ENCODE results near the gene NPHP4.
"Not testable (repeated sequence)": the region's sequence is repeated elsewhere in the genome, so short reads cannot be mapped to it uniquely, and the experiment has no call there.

Gene NPHP4

DNA sequence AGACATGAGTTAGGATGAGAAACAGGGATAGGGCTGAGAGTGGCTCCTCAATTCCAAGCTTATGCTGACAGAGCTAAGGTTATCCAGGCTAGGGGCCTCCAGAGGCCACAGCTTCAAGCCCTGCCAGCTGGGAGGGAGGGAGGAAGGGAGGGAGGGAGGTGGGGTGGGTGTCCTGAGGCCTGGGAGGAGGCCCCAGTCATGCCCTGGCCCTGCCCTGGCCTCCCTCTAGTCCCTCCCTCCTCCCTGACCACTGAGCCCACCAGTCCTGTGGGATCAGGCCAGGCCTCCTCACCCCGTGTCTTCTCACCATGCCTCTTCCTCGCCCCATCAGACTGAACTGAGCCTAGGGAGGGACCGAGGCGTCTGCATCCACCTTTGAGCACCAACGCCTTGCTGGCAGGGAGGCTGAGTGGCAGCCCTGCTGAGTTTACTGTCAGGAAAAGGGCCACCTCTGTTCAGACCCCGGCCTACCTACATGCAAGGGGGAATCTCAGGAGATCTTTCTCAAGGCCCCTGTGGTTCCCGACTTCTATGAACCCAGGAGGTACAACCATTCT is 116.1 kb downstream of the NPHP4 start:
- no peak for DNase-seq (ENCODE audit: low read depth)

DNA sequence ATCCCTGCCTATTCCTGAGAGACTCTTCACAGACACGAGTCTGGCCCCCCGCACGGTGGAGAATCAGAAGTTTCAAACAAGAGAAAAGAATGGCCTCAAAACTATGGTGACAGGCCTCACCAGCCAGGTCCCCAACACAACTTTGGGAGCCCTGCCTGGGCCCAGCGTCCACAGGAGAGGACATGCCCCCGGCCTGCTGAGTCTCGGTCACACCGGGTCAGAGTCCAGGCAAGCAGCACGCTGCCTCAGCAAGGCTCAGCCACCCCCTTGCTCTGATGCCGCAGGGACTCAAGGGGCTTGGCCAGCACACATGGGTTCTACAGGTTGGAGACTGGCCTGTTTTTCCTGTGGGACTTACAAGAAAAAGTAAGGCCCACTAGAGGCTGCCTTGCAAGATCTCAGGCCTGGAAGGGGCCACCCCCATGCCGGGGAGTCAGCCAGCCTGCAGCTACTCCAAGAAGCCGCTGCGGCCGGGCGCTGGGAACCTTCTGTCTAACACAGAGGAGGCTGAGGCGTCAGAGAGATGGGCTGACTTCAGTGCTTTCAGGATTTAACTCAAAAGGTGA is 116.8 kb downstream of the NPHP4 start:
- DNase-seq (ENCODE audit: low read depth) = no peak

DNA sequence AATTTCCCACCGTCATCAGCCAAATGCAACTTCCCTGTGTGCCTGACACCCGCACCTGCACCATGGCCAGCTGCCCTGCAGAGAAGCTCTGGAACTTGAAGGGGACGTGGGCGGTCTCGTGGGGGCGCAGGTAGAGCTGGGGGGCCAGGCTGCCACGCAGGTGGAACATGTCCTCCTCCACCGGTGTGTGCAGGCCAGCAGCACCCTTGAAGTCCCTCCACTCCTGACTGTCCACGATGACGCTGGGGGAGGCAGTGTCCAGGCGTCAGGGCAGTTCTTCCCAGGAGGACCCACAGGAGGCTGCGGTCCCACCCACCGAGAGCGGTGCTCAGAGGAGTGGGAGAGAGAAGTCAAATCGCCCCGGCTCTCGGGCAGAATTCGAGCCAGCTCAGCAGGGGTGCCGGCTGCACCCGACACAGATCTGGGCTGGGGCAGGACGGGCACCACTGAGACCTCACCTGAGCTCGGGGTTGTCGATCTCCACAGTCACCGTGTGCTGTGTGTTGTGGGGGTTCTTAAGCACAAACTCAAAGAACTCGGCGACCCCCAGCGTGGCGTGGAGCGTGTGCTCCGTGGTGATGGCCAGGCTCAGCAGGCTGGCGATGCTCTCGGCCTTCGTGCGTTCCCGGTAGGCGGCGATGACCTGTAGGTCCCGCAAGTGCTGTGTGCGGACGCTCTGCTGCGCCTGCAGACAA is 117.7 kb downstream of the NPHP4 start:
- DNase-seq (ENCODE audit: low read depth) = no peak

- DNase-seq (ENCODE audit: low read depth) = no peak
Measured at GRCh38 chr1:5873556-5873955, 118.7 kb downstream of the NPHP4 start.

GRCh38 chr1:5872886-5873285 is 119.3 kb downstream of the NPHP4 start:
- DNase-seq (ENCODE audit: low read depth) = no peak

- no peak for DNase-seq (ENCODE audit: low read depth)
Measured at GRCh38 chr1:5868931-5869500, 123.2 kb downstream of the NPHP4 start.

DNA sequence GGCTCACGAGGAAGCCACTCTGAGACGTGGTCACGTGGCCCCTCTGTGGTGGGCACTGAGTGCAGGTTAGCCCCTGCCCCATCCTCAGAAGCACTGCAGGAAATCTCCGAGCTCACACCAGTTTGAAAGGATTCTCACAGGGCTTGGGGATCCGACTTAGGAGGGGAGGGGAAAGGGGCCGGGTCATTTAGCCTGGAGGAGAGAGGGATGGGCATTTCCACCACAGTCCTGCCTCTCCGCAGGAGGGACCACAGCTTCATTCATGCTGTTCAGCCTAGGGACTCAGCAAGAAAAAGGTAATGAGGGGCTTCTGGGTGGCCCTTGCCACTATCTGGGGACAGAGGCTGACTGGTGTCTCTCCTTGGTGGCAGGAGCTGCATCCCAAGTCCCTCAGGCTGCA is 126.5 kb downstream of the NPHP4 start:
- no peak for DNase-seq (ENCODE audit: low read depth)

- DNase-seq (ENCODE audit: low read depth) = no peak
Measured at GRCh38 chr1:5865056-5865455, 127.2 kb downstream of the NPHP4 start.

DNA sequence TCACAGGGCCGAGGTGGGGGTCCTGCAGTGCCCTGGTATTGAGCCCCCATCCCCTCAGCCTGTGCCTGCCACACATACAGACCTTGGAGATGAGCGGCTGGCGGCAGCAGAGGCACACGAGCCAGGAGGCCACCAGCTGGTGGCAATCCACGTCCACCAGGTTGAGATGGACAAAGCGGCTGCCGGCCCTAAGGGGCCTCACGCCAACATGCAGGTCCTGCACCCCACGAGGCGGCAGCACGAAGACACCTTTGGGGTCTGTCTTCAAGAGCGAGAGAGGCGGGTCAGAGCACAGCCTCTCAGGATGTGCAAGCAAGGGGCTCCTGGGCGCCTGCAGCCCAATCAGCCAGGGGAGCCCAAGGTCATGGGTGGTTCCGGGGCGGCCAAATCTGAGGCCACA is 128.0 kb downstream of the NPHP4 start:
- DNase-seq (ENCODE audit: low read depth) = no peak

- no peak for DNase-seq (ENCODE audit: low read depth)
Measured at GRCh38 chr1:5863238-5863637, 129.0 kb downstream of the NPHP4 start.

DNA sequence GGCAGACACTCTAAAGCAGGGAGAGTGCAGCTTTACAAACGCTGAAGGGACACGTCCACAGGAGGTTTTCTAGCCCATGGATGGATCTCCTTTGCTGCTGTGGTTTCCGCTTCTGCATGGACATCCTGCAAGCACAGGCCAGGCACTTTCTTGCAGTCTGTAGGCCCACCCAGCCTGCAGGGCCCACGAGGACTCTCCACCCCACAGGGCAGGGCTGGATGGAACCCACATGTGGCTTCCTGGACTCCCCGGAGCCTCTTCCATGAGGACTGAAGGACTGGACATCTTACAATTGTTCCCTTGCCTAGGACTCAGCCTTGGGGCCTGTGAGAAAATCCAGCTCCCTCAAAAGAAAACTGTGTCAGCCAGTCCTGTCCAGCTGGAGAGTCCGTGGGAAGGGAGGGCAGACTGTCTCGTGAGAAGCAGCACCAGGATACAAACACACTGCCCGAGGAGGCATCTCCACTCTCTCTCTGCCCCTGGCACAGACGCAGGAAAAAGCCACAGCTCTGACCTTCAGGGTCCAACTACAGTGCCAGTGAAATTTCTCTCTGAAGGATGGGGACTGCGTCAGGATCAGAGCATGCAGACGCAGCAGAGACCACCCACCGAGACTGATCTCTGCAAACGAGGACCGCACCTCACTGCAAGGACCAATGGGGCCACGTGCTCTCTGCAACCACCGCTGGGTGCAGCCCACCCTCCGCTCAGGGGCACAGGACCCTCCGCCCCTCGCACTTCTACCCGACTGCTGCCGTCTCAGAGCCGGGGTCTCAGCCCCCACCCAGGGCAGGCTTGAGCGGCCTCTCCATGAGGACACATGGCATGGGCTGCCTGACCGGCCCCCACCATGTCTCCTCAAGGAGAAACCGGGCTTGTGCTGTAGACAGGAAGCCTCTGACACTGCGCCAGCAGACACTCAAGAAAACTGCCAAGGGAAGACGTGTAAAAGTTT is 130.1 kb downstream of the NPHP4 start:
- DNase-seq (ENCODE audit: low read depth) = no peak

GRCh38 chr1:5860277-5860676 is 131.9 kb downstream of the NPHP4 start:
- DNase-seq (ENCODE audit: low read depth) = no peak

DNA sequence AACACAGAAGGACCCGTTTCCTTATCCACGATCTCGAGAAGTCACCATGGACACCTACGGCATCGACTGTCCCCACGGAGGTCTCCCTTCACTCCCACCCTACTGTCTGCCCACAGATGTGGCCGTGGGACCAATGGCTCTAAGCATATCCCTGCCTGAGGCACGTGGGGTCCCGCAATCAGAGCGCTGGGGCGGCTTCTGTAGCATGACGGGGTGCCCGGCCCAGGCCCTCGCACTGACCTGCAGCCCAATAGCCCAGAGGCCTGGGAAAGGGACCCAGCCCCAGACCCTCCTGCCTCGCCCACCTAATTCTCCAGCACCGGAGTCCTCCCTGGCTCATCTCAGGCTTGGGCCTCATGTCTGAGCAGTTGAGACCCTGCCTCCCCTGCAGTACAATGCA is 132.5 kb downstream of the NPHP4 start:
- DNase-seq (ENCODE audit: low read depth) = no peak

DNA sequence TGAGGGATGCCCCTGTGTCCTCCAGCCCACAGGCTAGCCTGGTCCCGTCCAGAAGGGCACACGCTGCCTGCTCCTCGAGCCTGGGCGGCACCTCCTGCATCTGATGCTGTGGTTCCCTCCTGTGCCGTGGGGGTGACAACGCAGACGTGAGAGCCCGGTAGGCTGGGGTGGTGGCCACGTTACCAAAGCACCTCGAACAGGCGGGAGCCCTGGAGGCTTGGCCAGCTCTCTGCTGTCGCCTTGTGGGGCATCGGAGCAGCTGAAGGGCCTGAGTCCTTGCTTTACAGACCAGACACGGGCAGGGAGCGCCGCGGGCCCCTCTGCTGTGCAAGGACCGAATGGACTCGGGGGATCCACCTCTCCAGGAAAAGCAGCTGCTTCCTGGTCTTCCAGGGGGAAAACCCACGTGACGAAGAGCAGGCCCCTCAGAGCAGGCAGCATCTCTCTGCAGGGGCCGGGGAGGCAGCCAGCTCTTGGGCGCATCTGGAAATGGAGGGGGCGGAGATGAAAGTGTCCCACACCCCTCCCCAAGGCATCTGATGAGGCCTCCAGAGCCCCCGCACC is 133.3 kb downstream of the NPHP4 start:
- DNase-seq (ENCODE audit: low read depth) = no peak

DNA sequence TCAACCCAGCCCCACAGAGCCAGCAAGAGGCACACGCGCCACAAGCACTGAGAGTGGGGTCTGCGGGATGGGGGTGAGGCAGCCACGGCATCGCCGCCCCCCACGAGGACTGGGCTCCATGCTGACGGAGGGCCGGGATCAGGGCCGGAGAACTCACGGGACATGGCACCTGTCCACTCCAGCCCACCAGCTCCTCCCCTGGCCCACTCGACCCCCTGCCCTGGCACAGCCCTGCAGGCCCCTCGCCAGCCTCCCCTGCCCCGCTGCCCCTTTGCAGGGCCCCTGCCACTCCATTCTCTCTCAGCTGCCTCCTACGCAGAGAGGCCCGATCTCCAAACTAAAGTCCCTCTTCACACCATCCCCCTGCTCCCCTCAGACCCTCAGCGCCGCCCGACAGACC is 134.0 kb downstream of the NPHP4 start:
- no peak for DNase-seq (ENCODE audit: low read depth)

GRCh38 chr1:5857508-5858090 is 134.6 kb downstream of the NPHP4 start:
- DNase-seq (ENCODE audit: low read depth) = no peak

DNA sequence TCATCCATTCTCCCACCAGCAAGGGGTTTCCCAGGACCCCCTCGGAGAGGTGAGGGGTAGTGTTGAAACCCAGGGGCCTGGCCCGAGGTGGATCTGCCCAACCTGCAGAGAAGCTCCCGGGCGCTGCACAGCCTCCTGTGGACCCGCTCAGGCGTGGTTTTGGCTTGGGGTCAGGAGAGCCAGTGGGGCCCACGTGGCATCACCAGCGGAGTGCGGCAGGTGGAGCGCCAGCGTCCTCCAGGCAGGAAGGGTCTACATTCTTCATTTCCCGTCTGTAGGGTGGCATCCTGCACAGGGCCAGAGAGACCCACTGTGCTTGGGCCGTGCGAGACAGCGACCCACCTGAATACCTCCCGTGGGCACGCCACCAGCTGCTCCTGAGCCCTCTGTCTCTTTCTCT is 135.2 kb downstream of the NPHP4 start:
- DNase-seq (ENCODE audit: low read depth) = no peak

DNA sequence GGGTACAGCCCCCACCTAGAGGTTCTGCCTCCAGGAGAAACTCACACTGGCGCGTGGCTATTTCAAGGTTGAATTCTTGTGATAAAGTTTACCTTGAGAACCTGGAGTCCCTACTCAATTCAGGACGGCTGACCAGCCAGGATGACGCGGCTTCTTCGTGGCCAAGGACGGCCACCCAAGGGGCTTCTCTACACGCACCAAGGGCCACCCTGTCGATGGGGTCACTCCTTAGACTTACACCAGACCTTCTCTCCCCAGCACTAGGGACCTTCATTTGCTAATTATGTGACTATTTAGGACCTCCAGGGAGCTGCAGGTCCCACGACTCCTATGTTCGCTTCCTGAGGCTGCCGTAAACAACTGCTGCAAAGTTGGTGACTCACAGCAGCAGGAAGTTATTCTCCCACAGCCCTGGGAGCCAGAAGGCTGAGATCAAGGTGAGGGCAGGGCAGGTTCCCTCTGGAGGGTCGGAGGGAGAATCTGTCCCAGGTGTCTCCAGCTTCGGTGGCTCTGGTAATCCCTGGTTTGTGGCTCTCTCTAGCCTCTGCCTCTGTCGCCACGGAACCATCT is 135.9 kb downstream of the NPHP4 start:
- DNase-seq (ENCODE audit: low read depth) = peak; percentile 40

DNA sequence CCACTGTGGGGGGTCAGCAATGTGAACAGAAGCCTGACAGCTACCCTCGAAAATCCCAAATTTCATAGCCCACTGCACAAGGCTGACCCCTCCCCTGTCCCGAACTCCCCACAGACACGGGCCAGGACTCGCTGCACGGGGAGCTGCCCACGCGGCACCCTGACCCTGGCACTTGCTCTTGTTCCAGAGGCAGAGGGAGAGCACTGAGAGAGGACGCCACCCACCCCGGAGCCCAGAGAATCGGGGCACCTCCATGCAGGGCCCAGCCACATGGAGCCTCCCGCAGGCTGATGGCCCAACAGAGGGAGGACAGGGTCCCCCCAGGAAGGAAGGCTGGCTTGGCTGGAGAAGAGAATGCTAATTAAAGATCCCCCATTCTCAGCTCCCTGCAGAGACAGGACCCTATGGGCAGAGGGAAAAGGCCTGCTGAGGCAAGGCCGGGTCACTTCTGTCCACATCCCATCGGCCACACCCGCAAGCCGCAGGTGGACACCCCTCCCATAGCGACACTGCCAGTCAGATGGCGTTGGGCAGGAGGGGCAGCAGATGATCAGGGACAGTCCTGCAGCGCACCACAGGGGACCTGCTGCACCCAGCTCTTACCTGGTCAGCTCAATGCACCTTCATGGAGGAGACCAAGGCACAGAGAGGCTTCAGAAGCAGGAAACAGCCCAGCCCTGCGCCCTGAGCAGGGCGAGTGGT is 136.9 kb downstream of the NPHP4 start:
- no peak for DNase-seq (ENCODE audit: low read depth)

- DNase-seq (ENCODE audit: low read depth) = no peak
Measured at GRCh38 chr1:5854754-5855153, 137.5 kb downstream of the NPHP4 start.

- DNase-seq (ENCODE audit: low read depth) = not testable (repeated sequence)
Measured at GRCh38 chr1:5853858-5854257, 138.4 kb downstream of the NPHP4 start.

Measured in ELR (cell line).